K562 (cell line): ENCODE measurements around the gene STK17A. TPM values are rescaled to one million over a fixed set of nuclear protein-coding genes. Genes with fewer than 3 reads are reported as not detected.

Experiments used
- FOXA3 ChIP-seq, 2 experiments: fragments of 450-650 bp in 1 of 2; sonication (generic) in 1 of 2; formaldehyde crosslinking; IDR thresholded peaks in 1 of 2; conservative IDR thresholded peaks in 1 of 2; 2 replicates each; pipeline versions ENCODE4 v1.4.0 to v1.8.0; 2020 to 2022; ENCODE audit warnings: mild to moderate bottlenecking in 2 of 2, missing genetic modification reagents in 1 of 2
- polyA plus RNA-seq, 8 experiments: library from polyadenylated mRNA; depleted of rRNA in 4 of 8; stranded (reverse) in 5 of 8; unstranded in 3 of 8; fragments of >200 nt; fragmentation: Nextera tagmentation in 2 of 8; fragmentation: Illumina TruSeq in 1 of 8; extraction: Ambion mirVana in 2 of 8; extraction: Trizol in 1 of 8; gene quantifications; 2 replicates each; pipeline versions ENCODE4 v1.2.1 to v1.2.3, GENCODE V29; 2011 to 2014; ENCODE audit warnings: inconsistent platforms in 1 of 8, missing spikeins in 1 of 8
- total RNA-seq, 7 experiments: library from RNA; depleted of rRNA in 6 of 7; stranded (reverse); fragments of >200 nt in 6 of 7; fragmentation: Illumina TruSeq in 2 of 7; extraction: Trizol in 2 of 7; gene quantifications; 2 replicates each; pipeline versions ENCODE4 v1.2.1 to v1.2.3, GENCODE V29; 2011 to 2021; ENCODE audit warnings: low replicate concordance in 1 of 7
- TF ChIP-seq, protein P1 (sequence below): fragments of 450-650 bp; IDR thresholded peaks from 2 replicates; pipeline ENCODE4 v1.6.1; 2016; ENCODE audit warnings: low read depth, mild to moderate bottlenecking, moderate library complexity
- TF ChIP-seq, protein P2 (sequence below): conservative IDR thresholded peaks from 2 replicates; pipeline ENCODE4 v1.6.1; 2011; ENCODE audit warnings: low read depth, mild to moderate bottlenecking, low read length; ENCODE audit not compliant: control insufficient read depth
- TF ChIP-seq, protein P3 (sequence below), 2 experiments: fragments of 450-650 bp; IDR thresholded peaks; 2 replicates each; pipeline ENCODE4 v1.6.1; 2016; ENCODE audit warnings: mild to moderate bottlenecking in 2 of 2, borderline replicate concordance in 1 of 2, low read depth in 1 of 2, moderate library complexity in 1 of 2

The STK17A gene
- total and polyA plus RNA-seq, 9 of the 15 experiments (the other 6 are each of a cell fraction or from before 2014, with no cell fraction given), result 3.4 to 16.3 (median 13.2) TPM

DNA sequence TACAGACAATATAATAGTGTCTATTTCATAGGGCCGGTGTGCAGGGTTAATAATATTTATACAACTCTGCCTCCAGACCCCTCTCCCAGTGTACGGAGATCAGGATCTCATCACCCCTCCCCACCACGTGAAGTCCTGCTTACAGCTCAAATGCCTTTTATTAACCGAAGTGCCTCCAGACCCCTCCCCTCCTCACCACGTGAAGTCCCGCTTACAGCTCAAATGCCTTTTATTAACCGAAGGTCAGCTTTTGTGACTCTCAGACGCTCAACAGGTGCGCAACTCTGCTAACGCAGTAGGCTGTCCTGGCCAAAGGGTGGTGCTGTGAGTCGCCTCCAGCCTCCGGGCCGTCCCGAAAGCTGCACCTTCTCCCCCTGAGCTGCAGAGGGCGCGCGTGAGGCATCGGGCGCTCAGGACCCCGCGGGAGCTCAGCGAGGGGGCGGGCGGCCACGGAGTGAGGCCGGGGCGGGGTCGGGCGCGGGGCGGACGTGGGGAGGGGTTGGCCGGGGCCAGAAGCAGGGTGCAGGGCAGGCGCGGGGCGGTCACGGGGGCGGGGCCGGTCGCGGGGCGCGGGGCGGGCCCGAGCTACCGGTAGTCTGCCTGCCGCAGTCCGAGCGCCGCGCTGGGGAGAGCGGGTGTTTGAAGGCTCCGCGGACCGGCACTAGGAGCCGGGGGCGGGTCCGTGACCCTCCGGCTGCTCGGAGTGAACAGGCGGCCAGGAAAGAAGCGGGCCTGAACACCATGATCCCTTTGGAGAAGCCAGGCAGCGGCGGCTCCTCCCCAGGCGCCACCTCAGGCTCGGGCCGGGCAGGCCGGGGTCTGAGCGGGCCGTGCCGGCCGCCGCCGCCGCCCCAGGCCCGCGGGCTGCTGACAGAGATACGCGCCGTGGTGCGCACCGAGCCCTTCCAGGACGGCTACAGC, at the start of gene STK17A (continued):
- TF ChIP-seq, protein P1, sequence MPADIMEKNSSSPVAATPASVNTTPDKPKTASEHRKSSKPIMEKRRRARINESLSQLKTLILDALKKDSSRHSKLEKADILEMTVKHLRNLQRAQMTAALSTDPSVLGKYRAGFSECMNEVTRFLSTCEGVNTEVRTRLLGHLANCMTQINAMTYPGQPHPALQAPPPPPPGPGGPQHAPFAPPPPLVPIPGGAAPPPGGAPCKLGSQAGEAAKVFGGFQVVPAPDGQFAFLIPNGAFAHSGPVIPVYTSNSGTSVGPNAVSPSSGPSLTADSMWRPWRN, result no peak
- TF ChIP-seq, protein P2, sequence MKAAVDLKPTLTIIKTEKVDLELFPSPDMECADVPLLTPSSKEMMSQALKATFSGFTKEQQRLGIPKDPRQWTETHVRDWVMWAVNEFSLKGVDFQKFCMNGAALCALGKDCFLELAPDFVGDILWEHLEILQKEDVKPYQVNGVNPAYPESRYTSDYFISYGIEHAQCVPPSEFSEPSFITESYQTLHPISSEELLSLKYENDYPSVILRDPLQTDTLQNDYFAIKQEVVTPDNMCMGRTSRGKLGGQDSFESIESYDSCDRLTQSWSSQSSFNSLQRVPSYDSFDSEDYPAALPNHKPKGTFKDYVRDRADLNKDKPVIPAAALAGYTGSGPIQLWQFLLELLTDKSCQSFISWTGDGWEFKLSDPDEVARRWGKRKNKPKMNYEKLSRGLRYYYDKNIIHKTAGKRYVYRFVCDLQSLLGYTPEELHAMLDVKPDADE, result no peak
- TF ChIP-seq, protein P3, sequence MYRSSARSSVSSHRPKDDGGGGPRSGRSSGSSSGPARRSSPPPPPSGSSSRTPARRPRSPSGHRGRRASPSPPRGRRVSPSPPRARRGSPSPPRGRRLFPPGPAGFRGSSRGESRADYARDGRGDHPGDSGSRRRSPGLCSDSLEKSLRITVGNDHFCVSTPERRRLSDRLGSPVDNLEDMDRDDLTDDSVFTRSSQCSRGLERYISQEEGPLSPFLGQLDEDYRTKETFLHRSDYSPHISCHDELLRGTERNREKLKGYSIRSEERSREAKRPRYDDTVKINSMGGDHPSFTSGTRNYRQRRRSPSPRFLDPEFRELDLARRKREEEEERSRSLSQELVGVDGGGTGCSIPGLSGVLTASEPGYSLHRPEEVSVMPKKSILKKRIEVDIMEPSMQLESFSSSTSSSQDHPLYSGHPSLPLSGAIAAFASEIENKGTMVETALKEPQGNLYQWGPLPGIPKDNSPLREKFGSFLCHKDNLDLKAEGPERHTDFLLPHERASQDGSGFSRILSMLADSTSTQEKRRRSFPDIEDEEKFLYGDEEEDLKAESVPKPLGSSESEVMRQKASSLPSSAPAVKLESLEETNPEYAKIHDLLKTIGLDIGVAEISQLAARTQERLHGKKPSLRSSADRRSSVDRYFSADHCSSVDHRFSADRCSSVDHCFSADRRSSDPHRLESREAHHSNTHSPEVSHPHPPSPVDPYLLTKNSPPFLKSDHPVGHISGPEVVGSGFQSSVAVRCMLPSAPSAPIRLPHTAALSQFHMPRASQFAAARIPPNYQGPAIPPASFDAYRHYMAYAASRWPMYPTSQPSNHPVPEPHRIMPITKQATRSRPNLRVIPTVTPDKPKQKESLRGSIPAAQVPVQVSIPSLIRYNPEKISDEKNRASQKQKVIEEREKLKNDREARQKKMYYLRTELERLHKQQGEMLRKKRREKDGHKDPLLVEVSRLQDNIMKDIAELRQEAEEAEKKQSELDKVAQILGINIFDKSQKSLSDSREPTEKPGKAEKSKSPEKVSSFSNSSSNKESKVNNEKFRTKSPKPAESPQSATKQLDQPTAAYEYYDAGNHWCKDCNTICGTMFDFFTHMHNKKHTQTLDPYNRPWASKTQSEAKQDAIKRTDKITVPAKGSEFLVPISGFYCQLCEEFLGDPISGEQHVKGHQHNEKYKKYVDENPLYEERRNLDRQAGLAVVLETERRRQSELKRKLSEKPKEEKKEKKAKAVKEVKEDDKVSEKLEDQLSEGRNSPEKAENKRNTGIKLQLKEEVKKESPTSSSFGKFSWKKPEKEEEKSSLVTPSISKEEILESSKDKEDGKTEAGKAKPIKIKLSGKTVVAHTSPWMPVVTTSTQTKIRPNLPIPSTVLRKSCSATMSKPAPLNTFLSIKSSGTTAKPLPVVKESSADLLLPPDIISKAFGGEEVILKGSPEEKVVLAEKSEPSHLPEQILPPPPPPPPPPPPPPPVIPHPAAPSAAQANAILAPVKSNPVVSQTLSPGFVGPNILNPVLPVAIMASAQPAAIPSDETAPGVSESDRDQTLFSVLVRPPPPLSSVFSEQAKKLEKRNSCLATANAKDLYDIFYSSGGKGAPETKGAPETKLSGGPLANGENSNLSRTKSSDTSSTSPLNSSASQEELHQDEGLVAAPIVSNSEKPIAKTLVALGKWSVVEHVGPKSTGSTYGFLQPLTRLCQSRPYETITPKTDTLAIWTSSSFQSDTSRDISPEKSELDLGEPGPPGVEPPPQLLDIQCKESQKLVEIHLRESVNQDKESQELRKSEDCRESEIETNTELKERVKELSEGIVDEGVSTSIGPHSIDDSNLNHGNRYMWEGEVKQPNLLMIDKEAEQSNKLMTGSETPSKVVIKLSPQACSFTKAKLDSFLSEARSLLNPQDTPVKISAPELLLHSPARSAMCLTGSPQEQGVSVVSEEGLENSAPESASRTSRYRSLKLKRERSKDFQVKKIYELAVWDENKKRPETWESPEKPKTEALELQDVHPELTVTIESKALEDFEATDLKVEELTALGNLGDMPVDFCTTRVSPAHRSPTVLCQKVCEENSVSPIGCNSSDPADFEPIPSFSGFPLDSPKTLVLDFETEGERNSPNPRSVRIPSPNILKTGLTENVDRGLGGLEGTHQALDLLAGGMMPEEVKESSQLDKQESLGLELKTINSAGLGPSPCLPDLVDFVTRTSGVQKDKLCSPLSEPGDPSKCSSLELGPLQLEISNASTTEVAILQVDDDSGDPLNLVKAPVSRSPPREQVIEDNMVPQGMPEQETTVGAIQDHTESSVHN (IDR thresholded peaks at IDR 0.05; ENCODE audit: borderline replicate concordance in 1 of 2, low read depth in 1 of 2), result no peak
- TF ChIP-seq FOXA3 (CRISPR knock-in tag; conservative IDR thresholded peaks at IDR 0.05 in 1 of 2, IDR thresholded peaks at IDR 0.05 in 1 of 2), result no peak
